ENCODE results near the gene NMRK2.
"Not testable (repeated sequence)": the region's sequence is repeated elsewhere in the genome, so short reads cannot be mapped to it uniquely, and the experiment has no call there.

The NMRK2 gene

DNA sequence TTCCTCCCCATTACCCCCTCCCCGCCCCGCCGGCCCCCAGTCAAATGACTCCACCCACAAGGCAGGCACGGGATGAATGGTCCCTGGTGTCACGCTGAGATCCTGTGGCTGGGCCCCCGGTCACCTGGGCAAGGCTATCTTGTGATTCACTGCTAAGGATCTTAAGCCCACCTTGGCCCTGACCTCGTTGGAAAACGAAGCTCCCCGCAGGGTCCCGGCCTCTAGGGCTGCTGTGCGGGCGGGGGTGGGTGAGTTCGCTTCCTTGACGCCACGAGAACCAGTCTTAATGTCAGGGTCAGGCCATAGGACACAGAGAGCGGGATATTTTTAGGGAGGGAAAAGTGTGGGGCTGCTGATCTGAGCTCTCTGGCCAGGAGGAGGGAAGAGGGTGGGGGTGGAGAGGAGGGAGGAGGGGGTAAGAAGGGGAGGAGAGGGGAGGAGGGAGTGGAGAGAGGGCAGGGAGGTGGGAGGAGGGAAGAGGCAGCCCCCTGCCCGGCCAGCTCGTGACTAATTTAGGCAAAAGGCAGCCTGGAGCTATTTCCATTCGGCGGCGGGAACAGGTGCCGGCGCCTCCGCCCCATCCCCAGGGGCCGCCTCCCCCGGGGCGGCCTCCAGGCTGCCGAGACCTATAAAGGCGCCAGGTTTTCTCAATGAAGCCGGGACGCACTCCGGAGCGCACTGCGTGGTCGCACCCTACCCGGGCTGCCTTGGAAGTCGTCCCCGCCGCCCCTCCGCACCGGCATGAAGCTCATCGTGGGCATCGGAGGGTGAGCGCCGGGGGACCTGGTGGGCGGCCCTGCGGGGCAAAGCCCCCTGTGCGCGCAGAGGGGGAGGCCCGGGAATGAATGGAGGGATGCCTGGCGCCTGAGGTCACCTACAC, at the start of gene NMRK2:
NMRK2 (plus strand) TSS at position 139 of the 880 bp plus-strand sequence; CDS start at position 742, 603 bp downstream.
- no peak for DNase-seq (ENCODE audit: low read depth, low spot score)

GRCh38 chr19:3890591-3890990, 42.3 kb upstream of the NMRK2 start:
- DNase-seq (ENCODE audit: low read depth, low spot score), result no peak

- no peak for DNase-seq (ENCODE audit: low read depth, low spot score)
These were observed 39.2 kb upstream of the NMRK2 start for GRCh38 chr19:3893509-3894179.

- DNase-seq (ENCODE audit: low read depth, low spot score), result not testable (repeated sequence)
These were observed 37.9 kb upstream of the NMRK2 start for GRCh38 chr19:3894959-3895358.

GRCh38 chr19:3895788-3896187, 37.1 kb upstream of the NMRK2 start:
- no peak for DNase-seq (ENCODE audit: low read depth, low spot score)

DNA sequence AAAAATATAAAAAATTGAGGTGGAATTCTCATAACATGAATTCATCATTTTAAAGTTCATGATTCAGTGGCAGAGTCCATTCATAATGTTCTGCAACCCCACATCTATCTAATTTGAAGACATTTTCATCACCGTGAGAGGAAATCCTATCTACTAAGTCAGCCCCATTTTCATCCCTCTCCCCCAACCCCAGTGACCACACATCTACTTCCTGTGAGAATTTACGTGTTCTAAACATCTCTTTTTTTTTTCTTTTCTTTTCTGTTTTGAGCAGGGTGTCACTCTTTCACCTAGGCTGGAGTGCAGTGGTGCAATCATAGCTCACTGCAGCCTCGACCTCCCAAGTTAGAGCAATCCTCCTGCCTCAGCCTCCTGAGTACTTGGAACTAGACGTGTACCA, 34.9 kb upstream of the NMRK2 start:
- DNase-seq (ENCODE audit: low read depth, low spot score), result no peak

- DNase-seq (ENCODE audit: low read depth, low spot score), result no peak
These were observed 34.4 kb upstream of the NMRK2 start for GRCh38 chr19:3898426-3898825.

GRCh38 chr19:3899531-3900294, 33.2 kb upstream of the NMRK2 start:
- DNase-seq (ENCODE audit: low read depth, low spot score), result no peak

DNA sequence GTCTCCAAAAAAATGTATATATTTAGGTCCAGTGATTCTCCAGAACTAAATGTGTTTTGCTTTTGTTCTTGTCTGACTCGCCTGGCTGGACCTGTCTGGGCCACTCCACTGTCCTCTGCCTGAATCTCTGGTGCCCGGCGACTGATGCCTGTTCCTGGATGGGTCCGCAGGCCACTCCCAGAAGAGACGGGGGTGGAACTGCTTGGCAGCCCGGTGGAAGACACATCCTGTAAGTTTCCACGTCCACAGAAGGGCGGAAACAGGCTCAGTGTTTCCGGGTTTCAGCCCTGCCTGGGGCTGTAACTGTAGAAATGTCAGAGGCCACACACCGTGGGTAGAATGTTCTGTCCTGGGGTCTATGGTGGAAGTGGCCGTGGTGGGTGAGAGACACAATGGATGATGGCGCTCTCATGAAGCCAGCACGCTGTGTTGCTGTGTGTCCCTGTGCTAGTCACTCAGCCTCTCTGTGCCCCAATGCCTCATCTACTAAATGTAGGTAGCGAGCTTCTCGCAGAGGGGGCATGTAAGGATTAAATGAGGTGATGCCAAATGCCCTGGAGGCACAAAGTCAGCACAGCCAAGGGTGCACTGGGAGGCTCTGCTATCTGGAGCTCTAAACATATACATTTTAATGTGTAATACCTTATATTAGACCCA, 30.4 kb upstream of the NMRK2 start:
- no peak for DNase-seq (ENCODE audit: low read depth, low spot score)

DNA sequence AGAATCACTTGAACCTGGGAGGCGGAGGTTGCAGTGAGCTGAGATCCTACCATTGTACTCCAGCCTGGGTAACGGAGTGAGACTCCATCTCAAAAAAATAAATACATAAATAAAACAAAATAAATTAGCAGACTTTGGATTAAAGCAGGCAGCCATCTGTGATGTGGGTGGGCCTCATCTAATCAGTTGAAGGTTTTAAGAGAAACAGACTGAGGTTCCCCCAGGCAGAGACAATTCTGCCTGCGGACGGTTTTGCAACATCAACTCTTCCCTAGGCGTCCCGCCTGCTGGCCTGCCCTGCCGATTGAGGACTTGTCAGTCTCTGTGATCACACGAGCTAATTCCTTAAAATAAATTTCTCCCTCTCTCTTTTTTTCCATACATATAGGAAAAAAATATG, 28.6 kb upstream of the NMRK2 start:
- no peak for DNase-seq (ENCODE audit: low read depth, low spot score)

DNA sequence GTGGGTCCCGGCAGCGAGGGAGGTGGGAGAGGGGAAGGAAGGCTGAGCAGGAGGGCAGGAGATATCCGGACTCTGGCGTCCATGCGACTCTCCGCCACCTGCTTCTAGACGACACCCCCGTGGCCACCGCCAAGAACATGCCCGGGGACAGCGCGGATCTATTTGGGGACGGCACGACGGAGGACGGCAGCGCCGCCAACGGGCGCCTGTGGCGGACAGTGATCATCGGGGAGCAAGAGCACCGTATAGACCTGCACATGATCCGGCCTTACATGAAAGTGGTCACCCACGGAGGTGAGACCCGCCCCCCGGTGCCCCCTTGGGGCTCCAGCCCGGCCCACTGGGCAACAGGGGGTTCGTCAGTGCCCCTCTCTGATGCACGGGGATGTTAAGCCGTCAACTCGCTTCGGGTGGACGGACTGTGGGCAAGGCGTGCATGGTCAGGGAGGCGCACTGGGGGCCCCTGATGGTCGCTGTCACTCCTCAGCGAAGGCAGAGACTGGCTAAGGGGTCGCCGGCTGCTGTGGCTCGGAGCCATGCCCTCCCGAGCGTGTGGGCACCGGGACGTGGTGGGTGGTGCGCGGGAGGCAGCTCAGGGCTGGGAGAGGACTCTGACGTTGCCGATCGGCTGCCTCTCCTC, 25.1 kb upstream of the NMRK2 start:
- no peak for DNase-seq (ENCODE audit: low read depth, low spot score)

DNA sequence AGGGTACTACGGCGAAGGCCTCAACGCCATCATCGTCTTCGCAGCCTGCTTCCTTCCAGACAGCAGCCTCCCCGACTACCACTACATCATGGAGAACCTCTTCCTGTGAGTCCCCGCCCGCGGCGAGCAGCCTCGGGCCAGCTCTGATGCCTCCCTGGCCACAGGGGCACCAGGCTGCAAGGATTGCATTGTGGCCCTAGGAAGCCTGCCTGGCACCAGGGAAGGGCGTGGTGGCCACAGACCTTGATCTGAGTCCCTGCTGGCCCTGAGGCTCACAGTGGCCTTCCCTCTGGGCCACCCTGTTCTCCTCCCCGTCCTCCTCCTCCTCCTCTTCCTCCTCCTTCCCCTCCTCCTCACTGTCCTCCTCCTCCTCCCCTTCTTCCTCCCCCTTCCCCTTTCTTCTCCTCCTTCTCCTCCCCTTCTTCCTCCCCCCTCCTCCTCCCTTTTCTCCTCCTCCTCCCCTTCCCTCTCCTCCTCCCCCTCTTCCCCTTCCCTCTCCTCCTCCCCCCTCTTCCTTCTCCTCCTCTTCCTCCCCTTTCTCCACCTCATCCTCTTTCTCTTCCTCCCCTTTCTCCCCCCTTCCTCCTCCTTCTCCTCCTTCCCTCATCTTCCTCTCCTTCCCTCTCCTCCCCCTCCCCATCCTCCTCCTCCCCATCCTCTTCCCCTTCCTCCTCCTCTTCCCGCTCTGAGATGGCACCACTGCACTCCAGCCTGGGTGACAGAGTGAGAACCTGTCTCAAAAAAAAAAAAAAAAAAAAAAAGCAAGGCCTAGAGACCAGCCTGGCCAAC, 24.4 kb upstream of the NMRK2 start:
- DNase-seq (ENCODE audit: low read depth, low spot score), result no peak

GRCh38 chr19:3910105-3910504, 22.8 kb upstream of the NMRK2 start:
- no peak for DNase-seq (ENCODE audit: low read depth, low spot score)

- DNase-seq (ENCODE audit: low read depth, low spot score), result no peak
These were observed 18.7 kb upstream of the NMRK2 start for GRCh38 chr19:3914199-3914598.

DNA sequence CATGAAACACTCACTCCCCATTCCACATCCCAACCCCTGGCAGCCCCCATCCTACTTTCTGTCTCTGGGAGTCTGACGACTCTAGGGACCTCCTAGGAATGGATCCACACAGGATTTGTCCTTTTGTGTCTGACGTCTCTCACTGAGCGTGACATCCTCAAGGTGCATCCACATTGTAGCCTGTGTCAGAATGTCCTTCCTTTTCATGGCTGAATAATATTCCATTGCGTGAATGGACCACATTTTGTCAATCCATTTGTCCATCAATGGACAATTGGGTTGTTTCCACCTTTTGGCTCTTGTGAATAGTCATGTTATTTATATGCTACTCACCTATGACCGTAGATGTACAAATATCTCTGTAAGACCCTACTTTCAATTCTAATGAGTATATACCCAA, 16.8 kb upstream of the NMRK2 start:
- DNase-seq (ENCODE audit: low read depth, low spot score), result no peak

DNA sequence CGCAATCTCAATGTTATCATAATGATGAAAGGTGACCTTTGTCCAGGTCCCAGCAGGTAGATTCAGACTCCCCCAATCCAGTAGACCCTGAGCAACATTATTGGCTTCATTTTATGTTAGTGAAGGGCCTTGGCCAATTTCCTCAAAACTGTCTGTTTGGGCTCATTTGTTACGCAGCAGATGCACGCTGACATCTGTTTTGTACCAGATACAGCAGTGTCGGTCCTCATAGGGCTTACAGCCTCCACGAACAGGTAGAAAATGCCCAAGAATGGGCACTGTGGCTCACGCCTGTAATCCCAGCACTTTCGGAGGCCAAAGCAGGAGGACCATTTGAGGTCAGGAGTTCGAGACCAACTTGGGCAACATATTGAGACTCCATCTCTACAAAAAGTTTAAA, 13.1 kb upstream of the NMRK2 start:
- no peak for DNase-seq (ENCODE audit: low read depth, low spot score)

- no peak for DNase-seq (ENCODE audit: low read depth, low spot score)
These were observed 9.6 kb upstream of the NMRK2 start for GRCh38 chr19:3923096-3923758.

GRCh38 chr19:3923912-3924311, 9.0 kb upstream of the NMRK2 start:
- no peak for DNase-seq (ENCODE audit: low read depth, low spot score)

DNA sequence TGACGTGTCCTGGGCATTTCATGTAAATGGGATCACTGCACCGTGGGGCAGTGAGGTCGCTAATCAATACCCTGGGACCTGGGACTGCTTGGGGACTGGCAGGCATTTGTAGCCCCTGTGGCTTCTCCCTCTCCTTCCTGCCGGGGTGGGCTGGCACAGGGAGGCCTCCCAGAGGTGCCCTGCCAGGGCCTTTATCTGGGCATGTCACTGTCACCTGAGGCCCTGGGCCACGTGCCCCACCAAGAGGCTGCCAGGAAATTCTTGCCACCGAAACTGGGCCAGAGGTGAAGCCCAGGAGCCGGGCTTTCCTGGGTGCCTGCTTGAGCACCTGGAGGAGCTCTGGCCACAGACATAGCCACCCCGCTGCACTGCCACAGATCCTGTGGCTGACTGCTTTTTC, 1.8 kb upstream of the NMRK2 start:
- DNase-seq (ENCODE audit: low read depth, low spot score), result no peak
